IMR-90 (cell line): ENCODE measurements around the gene RECK. TPM values are rescaled to one million over a fixed set of nuclear protein-coding genes. Genes with fewer than 3 reads are reported as not detected.

Experiments used
- ATAC-seq: fragments of 200-7000 bp; cut with Tn5 transposase; 2 replicates; pipeline ENCODE4 v1.9.1; 2020; ENCODE audit warnings: low read depth, mild to moderate bottlenecking, moderate library complexity
- BruUV-seq: library from RNA; stranded (reverse); fragments of 400-500 nt; replicated peaks from 2 replicates; lab custom pipeline; 2021; lab: Mats Ljungman, UMichigan
- CTCF ChIA-PET: fragments of 300-600 bp; formaldehyde crosslinking; extraction: SDS; loops from one replicate; lab custom pipeline; 2021; ENCODE audit warnings: antibody characterized with exemption; lab: Yijun Ruan, JAX
- POLR2A ChIA-PET: fragments of 300-600 bp; sonication (Branson Sonifier 250); formaldehyde crosslinking; loops from one replicate; lab custom pipeline; 2022; ENCODE audit warnings: antibody characterized with exemption; ENCODE audit not compliant: unreplicated experiment; lab: Charles Lee
- DNase-seq: peaks from one replicate; pipeline ENCODE4 v3.0.0; 2013
- H2AFZ ChIP-seq: replicated peaks from 2 replicates; pipeline ENCODE3; 2013; ENCODE audit warnings: low read length, mild to moderate bottlenecking; ENCODE audit not compliant: poor library complexity
- H2AK5ac ChIP-seq: 2 replicates; pipeline ENCODE4 v1.6.1; 2013; ENCODE audit warnings: low read depth, low read length, inconsistent platforms
- H2AK9ac ChIP-seq: replicated peaks from 2 replicates; pipeline ENCODE3; 2013; ENCODE audit warnings: mild to moderate bottlenecking, low read depth, low read length, moderate library complexity; ENCODE audit not compliant: poor library complexity
- H2BK120ac ChIP-seq: 2 replicates; pipeline ENCODE4 v1.6.1; 2013; ENCODE audit warnings: low read depth, low read length, inconsistent platforms
- H2BK15ac ChIP-seq: 3 replicates; pipeline ENCODE4 v1.6.1; 2013; ENCODE audit warnings: low read depth, low read length, inconsistent platforms
- H2BK20ac ChIP-seq: 2 replicates; pipeline ENCODE4 v1.6.1; 2013; ENCODE audit warnings: low read depth, mild to moderate bottlenecking, inconsistent platforms, low read length, moderate library complexity
- H2BK5ac ChIP-seq: 2 replicates; pipeline ENCODE4 v1.6.1; 2013; ENCODE audit warnings: mild to moderate bottlenecking, low read depth, low read length, inconsistent platforms; ENCODE audit not compliant: poor library complexity, severe bottlenecking
- H3K14ac ChIP-seq: replicated peaks from 2 replicates; pipeline ENCODE4 v1.6.1; 2013; ENCODE audit warnings: low read depth, low read length, inconsistent platforms
- H3K18ac ChIP-seq: 2 replicates; pipeline ENCODE4 v1.6.1; 2013; ENCODE audit warnings: low read depth, low read length, control low read depth
- H3K23ac ChIP-seq: 2 replicates; pipeline ENCODE4 v1.6.1; 2013; ENCODE audit warnings: low read depth, low read length, inconsistent platforms
- H3K27ac ChIP-seq: 2 replicates; pipeline ENCODE4 v1.5.1; 2013; ENCODE audit warnings: mild to moderate bottlenecking, control low read depth, low read length; ENCODE audit not compliant: insufficient read depth
- H3K27me3 ChIP-seq: 2 replicates; pipeline ENCODE4 v1.6.1; 2013; ENCODE audit warnings: low read length; ENCODE audit not compliant: control insufficient read depth, insufficient read depth
- H3K36me3 ChIP-seq: 2 replicates; pipeline ENCODE4 v1.6.1; 2013; ENCODE audit warnings: low read length, mixed read lengths; ENCODE audit not compliant: control insufficient read depth, insufficient read depth
- H3K4ac ChIP-seq: 2 replicates; pipeline ENCODE4 v1.6.1; 2013; ENCODE audit warnings: low read depth, low read length, inconsistent platforms
- H3K4me1 ChIP-seq: 2 replicates; pipeline ENCODE4 v1.6.1; 2013; ENCODE audit warnings: low read length, mixed read lengths; ENCODE audit not compliant: control insufficient read depth, insufficient read depth
- H3K4me2 ChIP-seq: 2 replicates; pipeline ENCODE4 v1.6.1; 2013; ENCODE audit warnings: low read depth, mild to moderate bottlenecking, control low read depth, low read length, moderate library complexity
- H3K4me3 ChIP-seq: 2 replicates; pipeline ENCODE4 v1.5.1; 2013; ENCODE audit warnings: low read depth, mild to moderate bottlenecking, control low read depth, low read length, moderate library complexity; ENCODE audit not compliant: insufficient read depth
- H3K56ac ChIP-seq: 2 replicates; pipeline ENCODE4 v1.6.1; 2013; ENCODE audit warnings: low read length, inconsistent platforms; ENCODE audit not compliant: insufficient read depth; ENCODE audit errors: extremely low read depth
- H3K79me1 ChIP-seq, 2 experiments: 2 replicates each; pipeline ENCODE4 v1.6.1; 2013; ENCODE audit warnings: low read length in 2 of 2, inconsistent platforms in 1 of 2, low read depth in 1 of 2
- H3K9ac ChIP-seq: 2 replicates; pipeline ENCODE4 v1.6.1; 2013; ENCODE audit warnings: low read depth, low read length, control low read depth
- H3K9me1 ChIP-seq: 2 replicates; pipeline ENCODE4 v1.6.1; 2013; ENCODE audit warnings: low read length, inconsistent platforms; ENCODE audit not compliant: insufficient read depth
- H3K9me3 ChIP-seq: 2 replicates; pipeline ENCODE4 v1.6.1; 2013; ENCODE audit warnings: low read length; ENCODE audit not compliant: control insufficient read depth, insufficient read depth
- H4K20me1 ChIP-seq: 2 replicates; pipeline ENCODE4 v1.6.1; 2013; ENCODE audit warnings: low read length, inconsistent platforms; ENCODE audit not compliant: insufficient read depth
- H4K5ac ChIP-seq: 2 replicates; pipeline ENCODE4 v1.6.1; 2013; ENCODE audit warnings: mild to moderate bottlenecking, low read depth, low read length, control low read depth
- H4K8ac ChIP-seq, 2 experiments: 2 replicates each; pipeline ENCODE4 v1.6.1; 2013; ENCODE audit warnings: low read depth in 2 of 2, low read length in 2 of 2, control low read depth in 1 of 2, inconsistent platforms in 1 of 2
- H4K91ac ChIP-seq: 2 replicates; pipeline ENCODE4 v1.6.1; 2013; ENCODE audit warnings: low read depth, low read length, inconsistent platforms; ENCODE audit not compliant: insufficient read depth
- MXI1 ChIP-seq: IDR thresholded peaks from 2 replicates; pipeline ENCODE4 v1.6.1; 2012; ENCODE audit warnings: low read depth, mild to moderate bottlenecking, low read length, moderate library complexity, borderline replicate concordance
- POLR2A ChIP-seq: IDR thresholded peaks from 2 replicates; pipeline ENCODE4 v1.6.1; 2012; ENCODE audit warnings: mild to moderate bottlenecking, low read depth, low read length
- WGBS, 2 experiments: methylation state at CpG; one replicate each; pipeline versions ENCODE4 v1.1.5 to v1.1.7; 2013; ENCODE audit warnings: missing lambda C conversion rate in 2 of 2; ENCODE audit not compliant: insufficient read length in 1 of 2; ENCODE audit errors: extremely low coverage in 2 of 2; 5-methylcytosine and 5-hydroxymethylcytosine counted together
- dilution Hi-C: fragments of 300-500 bp; cut with HindIII; formaldehyde crosslinking; loops from one replicate; pipeline ENCODE4 v1.14.3; 2018; ENCODE audit warnings: low sequenced_read_pairs; ENCODE audit not compliant: unreplicated experiment
- in situ Hi-C: fragments of 300-500 bp; cut with MboI; formaldehyde crosslinking; loops from 3 replicates; pipeline ENCODE4 v1.14.3; 2019; ENCODE audit warnings: low sequenced_read_pairs, inconsistent platforms, mixed read lengths
- intact Hi-C: fragments of 100-400 bp; cut with micrococcal nuclease; formaldehyde crosslinking; loops from 2 replicates; pipeline ENCODE4 v1.10.0; 2022
- polyA plus RNA-seq, 3 experiments: library from polyadenylated mRNA; depleted of rRNA; stranded (reverse); fragments of >200 nt; gene quantifications; 2 replicates each; pipeline ENCODE4 v1.2.3, GENCODE V29; 2012; ENCODE audit warnings: low replicate concordance in 1 of 3
- total RNA-seq: library from RNA; depleted of rRNA; stranded (reverse); fragments of >200 nt; gene quantifications from 2 replicates; pipeline ENCODE4 v1.2.3, GENCODE V29; 2012
- TF ChIP-seq, protein P1 (sequence below): fragments of 150-350 bp; IDR thresholded peaks from 2 replicates; pipeline ENCODE4 v1.6.1; 2016; ENCODE audit warnings: low read depth, mild to moderate bottlenecking, low read length, moderate library complexity, borderline replicate concordance

The RECK gene
- total and polyA plus RNA-seq, 2 of the 4 experiments (the other 2 are of a cell fraction): 23.5 to 44.0 TPM

DNA sequence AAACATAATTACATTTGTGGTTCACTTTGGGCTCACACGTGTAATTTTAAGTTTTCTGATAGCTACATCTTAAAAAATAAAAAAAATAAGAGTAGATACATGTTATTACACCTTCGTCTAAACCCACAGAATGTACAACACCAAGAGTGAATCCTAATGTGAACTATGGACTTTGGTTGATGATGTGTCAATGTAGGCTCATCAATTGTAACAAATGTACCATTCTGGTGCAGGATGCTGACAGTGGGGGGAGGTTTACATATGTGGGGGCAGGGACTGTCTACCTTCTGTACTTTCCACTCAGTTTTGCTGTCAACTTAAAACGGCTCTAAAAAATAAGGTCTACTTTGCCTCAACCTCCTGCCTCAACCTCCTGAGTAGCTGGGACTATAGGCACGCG, 2.5 kb upstream of the RECK start:
- in situ Hi-C loops: no loop called here
- ATAC-seq (no peak), DNase-seq (no peak)
- peaks cover under 1% of the 10 kb centered on the region; the same call in 1 of the 2 replicates for H4K20me1 ChIP-seq
- ChIA-PET POLR2A (no interaction called here), CTCF (no interaction called here)
- H3K4me3 ChIP-seq: no peak overlapping the region
- TF ChIP-seq, protein P1, sequence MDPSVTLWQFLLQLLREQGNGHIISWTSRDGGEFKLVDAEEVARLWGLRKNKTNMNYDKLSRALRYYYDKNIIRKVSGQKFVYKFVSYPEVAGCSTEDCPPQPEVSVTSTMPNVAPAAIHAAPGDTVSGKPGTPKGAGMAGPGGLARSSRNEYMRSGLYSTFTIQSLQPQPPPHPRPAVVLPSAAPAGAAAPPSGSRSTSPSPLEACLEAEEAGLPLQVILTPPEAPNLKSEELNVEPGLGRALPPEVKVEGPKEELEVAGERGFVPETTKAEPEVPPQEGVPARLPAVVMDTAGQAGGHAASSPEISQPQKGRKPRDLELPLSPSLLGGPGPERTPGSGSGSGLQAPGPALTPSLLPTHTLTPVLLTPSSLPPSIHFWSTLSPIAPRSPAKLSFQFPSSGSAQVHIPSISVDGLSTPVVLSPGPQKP: no peak
- TF ChIP-seq MXI1 (no peak), POLR2A (no peak)
- peak overlapping the region; percentile 16 for H2BK5ac ChIP-seq
- H2BK120ac ChIP-seq: peak overlapping the region; percentile 75
- H3K4me1 ChIP-seq: peaks cover 17% of the 10 kb centered on the region
- no peak overlapping the region for H3K56ac ChIP-seq
- BruUV-seq: no TSS peak
- WGBS, 2 experiments: no CpG with 5 or more reads among the region's 5 CpGs
- intact Hi-C loops: no loop called here
- peaks cover 12% of the 10 kb centered on the region for H3K9me1 ChIP-seq
- no peaks in the 10 kb centered on the region for H3K9me3 ChIP-seq
- peak overlapping the region; percentile 79; the same call in 1 of the 2 replicates for H3K4ac ChIP-seq
- peak overlapping the region; percentile 55; the same call in 1 of the 2 replicates for H4K91ac ChIP-seq
- peaks cover 11 to 30% of the 10 kb centered on the region in 2 experiments for H3K79me1 ChIP-seq
- H3K18ac ChIP-seq: peak overlapping the region; percentile 49; the same call in 1 of the 2 replicates
- no peak overlapping the region for H3K4me2 ChIP-seq
- no peak overlapping the region for H3K23ac ChIP-seq
- H4K5ac ChIP-seq: no peak overlapping the region
- H3K14ac ChIP-seq: no peak overlapping the region; the same call in 1 of the 2 replicates
- H2AK5ac ChIP-seq: peak overlapping the region; percentile 74; the same call in 1 of the 2 replicates
- H2AFZ ChIP-seq: no peak overlapping the region
- H4K8ac ChIP-seq: peak overlapping the region; percentile 42 to 46; a peak in 2 of 4 replicates
- H3K36me3 ChIP-seq: no peaks in the 10 kb centered on the region; the same call in 1 of the 2 replicates
- H3K9ac ChIP-seq: no peak overlapping the region
- no peak overlapping the region for H2AK9ac ChIP-seq
- H2BK20ac ChIP-seq: peak overlapping the region; percentile 70; the same call in 1 of the 2 replicates
- peak overlapping the region; percentile 91; the same call in 2 of the 3 replicates for H2BK15ac ChIP-seq
- no peaks in the 10 kb centered on the region for H3K27me3 ChIP-seq
- dilution Hi-C loops: no loop called here
- H3K27ac ChIP-seq: no peak overlapping the region
